H9 (cell line): Measurements from ENCODE around the gene TRPC5OS. TPM values are rescaled to one million over a fixed set of nuclear protein-coding genes. Genes with fewer than 3 reads are reported as not detected.

Experiments used
- DNase-seq: peaks from one replicate; pipeline ENCODE4 v3.0.0-alpha.2; 2017
- H2AFZ ChIP-seq: one replicate; pipeline ENCODE4 v1.6.1; 2013; ENCODE audit warnings: mild to moderate bottlenecking, low read length, control low read depth, moderate library complexity
- H2AK5ac ChIP-seq: 2 replicates; pipeline ENCODE4 v1.6.1; 2013; ENCODE audit warnings: low read length, control low read depth, mixed read lengths; ENCODE audit not compliant: insufficient read length
- H2BK120ac ChIP-seq: one replicate; pipeline ENCODE4 v1.6.1; 2013; ENCODE audit warnings: low read depth, mild to moderate bottlenecking, low read length, control low read depth, inconsistent platforms; ENCODE audit not compliant: poor library complexity, severe bottlenecking
- H2BK12ac ChIP-seq: 2 replicates; pipeline ENCODE4 v1.6.1; 2013; ENCODE audit warnings: low read length, control low read depth, mixed read lengths, low read depth; ENCODE audit not compliant: insufficient read length
- H2BK15ac ChIP-seq: 2 replicates; pipeline ENCODE4 v1.6.1; 2013; ENCODE audit warnings: low read depth, low read length, control low read depth
- H2BK20ac ChIP-seq: one replicate; pipeline ENCODE4 v1.6.1; 2013; ENCODE audit warnings: low read depth, mild to moderate bottlenecking, low read length, control low read depth, inconsistent platforms; ENCODE audit not compliant: poor library complexity, severe bottlenecking
- H2BK5ac ChIP-seq: 2 replicates; pipeline ENCODE4 v1.6.1; 2013; ENCODE audit warnings: low read length, control low read depth, mixed read lengths; ENCODE audit not compliant: insufficient read length
- H3K14ac ChIP-seq: 2 replicates; pipeline ENCODE4 v1.6.1; 2013; ENCODE audit warnings: low read length, control low read depth; ENCODE audit not compliant: insufficient read depth
- H3K18ac ChIP-seq: 2 replicates; pipeline ENCODE4 v1.6.1; 2013; ENCODE audit warnings: low read depth, mild to moderate bottlenecking, mixed read lengths, low read length, control low read depth; ENCODE audit not compliant: insufficient read length
- H3K23ac ChIP-seq: 2 replicates; pipeline ENCODE4 v1.6.1; 2013; ENCODE audit warnings: low read length, control low read depth, mixed read lengths, low read depth; ENCODE audit not compliant: insufficient read length
- H3K23me2 ChIP-seq: 2 replicates; pipeline ENCODE4 v1.6.1; 2013; ENCODE audit warnings: low read depth, mild to moderate bottlenecking, mixed read lengths, low read length, control low read depth; ENCODE audit not compliant: insufficient read length, poor library complexity, severe bottlenecking
- H3K27ac ChIP-seq: 2 replicates; pipeline ENCODE4 v1.5.1; 2013; ENCODE audit warnings: low read length, control low read depth, mixed read lengths, low read depth; ENCODE audit not compliant: insufficient read length
- H3K27me3 ChIP-seq: 2 replicates; pipeline ENCODE4 v1.6.1; 2013; ENCODE audit warnings: low read length, control low read depth, inconsistent platforms; ENCODE audit not compliant: insufficient read depth
- H3K4ac ChIP-seq: 2 replicates; pipeline ENCODE4 v1.6.1; 2013; ENCODE audit warnings: low read depth, mild to moderate bottlenecking, control low read depth, inconsistent platforms, low read length, moderate library complexity
- H3K4me1 ChIP-seq: 2 replicates; pipeline ENCODE4 v1.6.1; 2013; ENCODE audit warnings: low read length, control low read depth, inconsistent platforms; ENCODE audit not compliant: insufficient read depth
- H3K4me2 ChIP-seq: 2 replicates; pipeline ENCODE4 v1.6.1; 2013; ENCODE audit warnings: low read length, control low read depth, mixed read lengths; ENCODE audit not compliant: insufficient read length, insufficient read depth
- H3K56ac ChIP-seq: 2 replicates; pipeline ENCODE4 v1.6.1; 2013; ENCODE audit warnings: low read depth, mild to moderate bottlenecking, mixed read lengths, low read length, control low read depth; ENCODE audit not compliant: insufficient read length
- H3K79me1 ChIP-seq: 2 replicates; pipeline ENCODE4 v1.6.1; 2013; ENCODE audit warnings: low read depth, mild to moderate bottlenecking, moderate library complexity, low read length, control low read depth, inconsistent platforms; ENCODE audit not compliant: insufficient read depth, poor library complexity, severe bottlenecking
- H3K79me2 ChIP-seq: 2 replicates; pipeline ENCODE4 v1.6.1; 2013; ENCODE audit warnings: low read length, control low read depth, inconsistent platforms; ENCODE audit not compliant: insufficient read depth
- H3K9ac ChIP-seq: 2 replicates; pipeline ENCODE4 v1.6.1; 2013; ENCODE audit warnings: low read length, control low read depth, mixed read lengths; ENCODE audit not compliant: insufficient read length; ENCODE audit errors: extremely low read depth
- H3K9me3 ChIP-seq: one replicate; pipeline ENCODE4 v1.6.1; 2013; ENCODE audit warnings: low read depth, low read length, inconsistent platforms; ENCODE audit not compliant: control insufficient read depth
- H3T11ph ChIP-seq: one replicate; pipeline ENCODE4 v1.6.1; 2013; ENCODE audit warnings: mild to moderate bottlenecking, low read length, control low read depth, inconsistent platforms
- H4K20me1 ChIP-seq: one replicate; pipeline ENCODE4 v1.6.1; 2013; ENCODE audit not compliant: control insufficient read depth, insufficient read length, insufficient read depth
- H4K5ac ChIP-seq: 2 replicates; pipeline ENCODE4 v1.6.1; 2013; ENCODE audit warnings: low read depth, mild to moderate bottlenecking, mixed read lengths, low read length, control low read depth; ENCODE audit not compliant: insufficient read length
- H4K8ac ChIP-seq: replicated peaks from 2 replicates; pipeline ENCODE4 v1.6.1; 2013; ENCODE audit warnings: low read length, control low read depth, mixed read lengths, low read depth; ENCODE audit not compliant: insufficient read length
- H4K91ac ChIP-seq: 2 replicates; pipeline ENCODE4 v1.6.1; 2013; ENCODE audit warnings: low read depth, mild to moderate bottlenecking, moderate library complexity, mixed read lengths, low read length, control low read depth; ENCODE audit not compliant: insufficient read length
- H3K27ac Mint-ChIP-seq, 3 experiments: 2 replicates in 2 of 3; 3 replicates in 1 of 3; pipeline ENCODE4 v1.8.0; 2020 to 2021; ENCODE audit warnings: mixed read lengths in 3 of 3, mild to moderate bottlenecking in 1 of 3, moderate library complexity in 1 of 3
- H3K27me3 Mint-ChIP-seq: 2 replicates; pipeline ENCODE4 v1.8.0; 2021; ENCODE audit warnings: low read depth, mild to moderate bottlenecking, moderate library complexity, mixed read lengths
- H3K36me3 Mint-ChIP-seq, 3 experiments: 2 replicates in 2 of 3; 3 replicates in 1 of 3; pipeline ENCODE4 v1.8.0; 2020 to 2021; ENCODE audit warnings: low read depth in 3 of 3, mixed read lengths in 3 of 3; ENCODE audit not compliant: insufficient read depth in 1 of 3
- H3K4me1 Mint-ChIP-seq, 2 experiments: 2 replicates each; pipeline ENCODE4 v1.8.0; 2020; ENCODE audit warnings: mixed read lengths in 2 of 2
- H3K4me3 Mint-ChIP-seq, 2 experiments: 2 replicates in 1 of 2; 3 replicates in 1 of 2; pipeline ENCODE4 v1.8.0; 2020 to 2021; ENCODE audit warnings: mild to moderate bottlenecking in 2 of 2, mixed read lengths in 2 of 2, moderate library complexity in 1 of 2
- H3K9me3 Mint-ChIP-seq, 2 experiments: 2 replicates in 1 of 2; 3 replicates in 1 of 2; pipeline ENCODE4 v1.8.0; 2020; ENCODE audit warnings: mild to moderate bottlenecking in 2 of 2, mixed read lengths in 2 of 2, moderate library complexity in 1 of 2
- WGBS: extraction: QIAGEN DNeasy Blood & Tissue Kit; methylation state at CpG from one replicate; pipeline ENCODE4 v1.1.7; 2013; ENCODE audit warnings: missing lambda C conversion rate, low lambda C conversion rate, mixed read lengths; ENCODE audit not compliant: insufficient read length; ENCODE audit errors: extremely low coverage; 5-methylcytosine and 5-hydroxymethylcytosine counted together
- total RNA-seq: library from RNA; stranded (reverse); gene quantifications from 2 replicates; pipeline ENCODE4 v1.2.1, GENCODE V29; 2021
- TF ChIP-seq, protein P1 (sequence below): fragments of 200-600 bp; sonication (generic); conservative IDR thresholded peaks from 3 replicates; pipeline ENCODE4 v1.8.0; 2021; ENCODE audit warnings: antibody characterized with exemption, mild to moderate bottlenecking

Gene TRPC5OS
- total RNA-seq, 1 experiment from 2014 or later = not detected

- H3K27me3 Mint-ChIP-seq = no peaks in the 10 kb centered on the region
- no peaks in the 10 kb centered on the region for H3K23me2 ChIP-seq
- H3K27ac Mint-ChIP-seq = peak overlapping the region; percentile 65 to 89 (median 81); a peak in 5 of 7 replicates
- no peak overlapping the region for H2AK5ac ChIP-seq
- no peak overlapping the region for H2BK12ac ChIP-seq
- H4K91ac ChIP-seq = no peak overlapping the region
- no peak overlapping the region for H2BK20ac ChIP-seq
- H2BK15ac ChIP-seq = no peak overlapping the region
- no peaks in the 10 kb centered on the region for H3K27me3 ChIP-seq
- no peak overlapping the region for H3T11ph ChIP-seq
- peaks cover 30 to 32% of the 10 kb centered on the region in 2 experiments for H3K4me1 Mint-ChIP-seq
- H4K8ac ChIP-seq = no peak overlapping the region
- H3K18ac ChIP-seq = no peak overlapping the region
- TF ChIP-seq, protein P1, sequence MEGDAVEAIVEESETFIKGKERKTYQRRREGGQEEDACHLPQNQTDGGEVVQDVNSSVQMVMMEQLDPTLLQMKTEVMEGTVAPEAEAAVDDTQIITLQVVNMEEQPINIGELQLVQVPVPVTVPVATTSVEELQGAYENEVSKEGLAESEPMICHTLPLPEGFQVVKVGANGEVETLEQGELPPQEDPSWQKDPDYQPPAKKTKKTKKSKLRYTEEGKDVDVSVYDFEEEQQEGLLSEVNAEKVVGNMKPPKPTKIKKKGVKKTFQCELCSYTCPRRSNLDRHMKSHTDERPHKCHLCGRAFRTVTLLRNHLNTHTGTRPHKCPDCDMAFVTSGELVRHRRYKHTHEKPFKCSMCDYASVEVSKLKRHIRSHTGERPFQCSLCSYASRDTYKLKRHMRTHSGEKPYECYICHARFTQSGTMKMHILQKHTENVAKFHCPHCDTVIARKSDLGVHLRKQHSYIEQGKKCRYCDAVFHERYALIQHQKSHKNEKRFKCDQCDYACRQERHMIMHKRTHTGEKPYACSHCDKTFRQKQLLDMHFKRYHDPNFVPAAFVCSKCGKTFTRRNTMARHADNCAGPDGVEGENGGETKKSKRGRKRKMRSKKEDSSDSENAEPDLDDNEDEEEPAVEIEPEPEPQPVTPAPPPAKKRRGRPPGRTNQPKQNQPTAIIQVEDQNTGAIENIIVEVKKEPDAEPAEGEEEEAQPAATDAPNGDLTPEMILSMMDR = no peak
- DNase-seq = no peak
- no peak overlapping the region for H2BK5ac ChIP-seq
- H3K9ac ChIP-seq = no peak overlapping the region
- H3K23ac ChIP-seq = no peak overlapping the region
- H3K56ac ChIP-seq = no peak overlapping the region
- no peak overlapping the region for H2BK120ac ChIP-seq
- H3K4me3 Mint-ChIP-seq = no peak overlapping the region
- WGBS = no CpG with 5 or more reads among the region's 5 CpGs
- H3K27ac ChIP-seq = no peak overlapping the region
- H3K36me3 Mint-ChIP-seq = no peaks in the 10 kb centered on the region; a peak in 1 of 7 replicates
- H3K9me3 Mint-ChIP-seq = peaks cover 2 to 3% of the 10 kb centered on the region in 2 experiments; a peak in 2 of 5 replicates
- H4K5ac ChIP-seq = no peak overlapping the region
- no peak overlapping the region for H3K4ac ChIP-seq
- no peak overlapping the region for H3K14ac ChIP-seq
- no peak overlapping the region for H3K4me2 ChIP-seq
- H3K9me3 ChIP-seq = no peaks in the 10 kb centered on the region
- H4K20me1 ChIP-seq = no peaks in the 10 kb centered on the region
- H3K4me1 ChIP-seq = no peaks in the 10 kb centered on the region; the same call in 1 of the 2 replicates
- no peaks in the 10 kb centered on the region for H3K79me2 ChIP-seq
- no peaks in the 10 kb centered on the region for H3K79me1 ChIP-seq
- H2AFZ ChIP-seq = peak overlapping the region; percentile 93
Measured at GRCh38 chrX:111868726-111869638, 7.0 kb upstream of the TRPC5OS start.
